Muscle layer of colon (tissue), 2 donors: ENCODE measurements around the gene COMP.

Experiments used
- H3K27ac ChIP-seq: one replicate; pipeline ENCODE4 v1.7.0; 2013; ENCODE audit warnings: low read depth, mild to moderate bottlenecking, low read length, moderate library complexity
- H3K27me3 ChIP-seq, 2 donors: one replicate each; pipeline ENCODE4 v1.7.0; 2013; ENCODE audit warnings: low read length in 2 of 2, mild to moderate bottlenecking in 2 of 2; ENCODE audit not compliant: insufficient read depth in 2 of 2, control insufficient read depth in 1 of 2
- H3K36me3 ChIP-seq: one replicate; pipeline ENCODE4 v1.7.0; 2013; ENCODE audit warnings: mild to moderate bottlenecking, low read length; ENCODE audit not compliant: insufficient read depth
- H3K4me1 ChIP-seq: one replicate; pipeline ENCODE4 v1.7.0; 2013; ENCODE audit warnings: mild to moderate bottlenecking, low read length; ENCODE audit not compliant: insufficient read depth
- H3K4me3 ChIP-seq, 2 donors: one replicate each; pipeline ENCODE4 v1.7.0; 2013; ENCODE audit warnings: low read length in 2 of 2, low read depth in 1 of 2, mild to moderate bottlenecking in 1 of 2, moderate library complexity in 1 of 2
- H3K9ac ChIP-seq: one replicate; pipeline ENCODE4 v1.7.0; 2013; ENCODE audit warnings: low read length
- H3K9me3 ChIP-seq: one replicate; pipeline ENCODE4 v1.7.0; 2013; ENCODE audit warnings: mild to moderate bottlenecking, low read length
- donor health status: abdominal sarcoma.
- donor health status: Adenocarcinoma of cecum.

The COMP gene

GRCh38 chr19:18800636-18801035 is 9.5 kb upstream of the COMP start:
- no peaks in the 10 kb centered on the region for H3K4me1 ChIP-seq
- peaks cover 8 to 12% of the 10 kb centered on the region in 2 donors for H3K27me3 ChIP-seq
- H3K27ac ChIP-seq, result no peak overlapping the region
- H3K9ac ChIP-seq, result no peak overlapping the region
- no peaks in the 10 kb centered on the region for H3K36me3 ChIP-seq
- H3K4me3 ChIP-seq, result no peak overlapping the region
- no peaks in the 10 kb centered on the region for H3K9me3 ChIP-seq

GRCh38 chr19:18800079-18800478 is 9.0 kb upstream of the COMP start:
- Histone ChIP-seq H3K9ac (no peak overlapping the region), H3K4me1 (no peaks in the 10 kb centered on the region), H3K9me3 (no peaks in the 10 kb centered on the region), H3K36me3 (no peaks in the 10 kb centered on the region), H3K4me3 (no peak overlapping the region), H3K27ac (no peak overlapping the region), H3K27me3 (peaks cover 8 to 17% of the 10 kb centered on the region in 2 donors)

DNA sequence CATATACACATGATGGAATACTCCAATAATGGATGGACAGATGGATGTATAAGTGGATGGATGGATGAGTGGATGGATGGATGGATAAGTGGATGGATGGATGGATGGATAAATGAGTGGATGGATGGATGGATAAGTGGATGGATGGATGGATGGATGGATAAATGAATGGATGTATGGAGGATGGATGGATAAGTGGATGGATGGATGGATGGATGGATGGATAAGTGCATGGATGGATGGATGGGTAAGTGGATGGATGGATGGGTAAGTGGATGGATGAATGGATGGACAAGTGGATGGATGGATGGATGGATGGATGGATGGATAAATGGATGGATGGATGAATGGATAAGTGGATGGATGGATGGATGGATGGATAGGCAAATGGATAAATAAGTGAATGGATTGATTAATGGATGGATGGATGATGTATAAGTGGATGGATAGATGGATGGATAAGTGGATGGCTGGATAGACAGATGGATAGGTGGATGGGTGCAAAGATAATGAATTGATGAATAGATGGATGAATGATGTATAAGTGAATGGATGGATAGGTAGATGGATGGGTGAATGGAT is 8.4 kb upstream of the COMP start:
- Histone ChIP-seq H3K36me3 (no peaks in the 10 kb centered on the region), H3K27me3 (peaks cover 8 to 23% of the 10 kb centered on the region in 2 donors), H3K9ac (no peak overlapping the region), H3K9me3 (no peaks in the 10 kb centered on the region), H3K4me1 (no peaks in the 10 kb centered on the region), H3K27ac (no peak overlapping the region), H3K4me3 (no peak overlapping the region)

- H3K36me3 ChIP-seq, result no peaks in the 10 kb centered on the region
- H3K27me3 ChIP-seq, result peaks cover 11 to 27% of the 10 kb centered on the region in 2 donors
- H3K27ac ChIP-seq, result no peak overlapping the region
- no peaks in the 10 kb centered on the region for H3K4me1 ChIP-seq
- no peak overlapping the region for H3K9ac ChIP-seq
- no peak overlapping the region for H3K4me3 ChIP-seq
- H3K9me3 ChIP-seq, result no peaks in the 10 kb centered on the region
Measured at GRCh38 chr19:18798384-18799352, 7.6 kb upstream of the COMP start.

- Histone ChIP-seq H3K27me3 (peaks cover 18 to 43% of the 10 kb centered on the region in 2 donors), H3K4me3 (no peak overlapping the region), H3K9ac (no peak overlapping the region), H3K9me3 (no peaks in the 10 kb centered on the region), H3K36me3 (no peaks in the 10 kb centered on the region), H3K27ac (no peak overlapping the region), H3K4me1 (no peaks in the 10 kb centered on the region)
Measured at GRCh38 chr19:18796239-18796638, 5.1 kb upstream of the COMP start.

GRCh38 chr19:18795540-18795939 is 4.4 kb upstream of the COMP start:
- H3K4me1 ChIP-seq, result peaks cover under 1% of the 10 kb centered on the region
- H3K27ac ChIP-seq, result no peak overlapping the region
- no peaks in the 10 kb centered on the region for H3K36me3 ChIP-seq
- no peaks in the 10 kb centered on the region for H3K9me3 ChIP-seq
- H3K4me3 ChIP-seq, result no peak overlapping the region
- peaks cover 24 to 50% of the 10 kb centered on the region in 2 donors for H3K27me3 ChIP-seq
- no peak overlapping the region for H3K9ac ChIP-seq

- H3K4me1 ChIP-seq, result peaks cover 5% of the 10 kb centered on the region
- H3K36me3 ChIP-seq, result no peaks in the 10 kb centered on the region
- H3K9me3 ChIP-seq, result no peaks in the 10 kb centered on the region
- no peak overlapping the region for H3K9ac ChIP-seq
- H3K27ac ChIP-seq, result no peak overlapping the region
- H3K4me3 ChIP-seq, result no peak overlapping the region
- peaks cover 28 to 58% of the 10 kb centered on the region in 2 donors for H3K27me3 ChIP-seq
Measured at GRCh38 chr19:18794692-18795091, 3.6 kb upstream of the COMP start.

DNA sequence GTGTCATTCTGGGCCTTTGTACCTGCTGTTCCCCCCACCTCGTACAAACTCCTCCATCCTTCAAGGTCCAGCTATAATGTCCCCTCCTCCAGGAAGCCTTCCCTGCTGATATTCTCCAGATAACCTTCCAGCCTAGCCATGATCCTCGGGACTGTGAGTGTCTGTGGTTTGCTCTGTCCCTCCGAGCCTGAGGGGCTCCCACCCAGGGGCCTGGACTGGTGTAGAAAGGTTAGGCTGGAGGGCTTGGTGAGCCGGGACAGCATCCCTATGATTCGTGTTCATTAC is 2.9 kb upstream of the COMP start:
- peaks cover 5% of the 10 kb centered on the region for H3K4me1 ChIP-seq
- H3K36me3 ChIP-seq, result no peaks in the 10 kb centered on the region
- H3K27ac ChIP-seq, result no peak overlapping the region
- no peak overlapping the region for H3K4me3 ChIP-seq
- no peak overlapping the region for H3K9ac ChIP-seq
- peaks cover 36 to 62% of the 10 kb centered on the region in 2 donors for H3K27me3 ChIP-seq
- H3K9me3 ChIP-seq, result no peaks in the 10 kb centered on the region

DNA sequence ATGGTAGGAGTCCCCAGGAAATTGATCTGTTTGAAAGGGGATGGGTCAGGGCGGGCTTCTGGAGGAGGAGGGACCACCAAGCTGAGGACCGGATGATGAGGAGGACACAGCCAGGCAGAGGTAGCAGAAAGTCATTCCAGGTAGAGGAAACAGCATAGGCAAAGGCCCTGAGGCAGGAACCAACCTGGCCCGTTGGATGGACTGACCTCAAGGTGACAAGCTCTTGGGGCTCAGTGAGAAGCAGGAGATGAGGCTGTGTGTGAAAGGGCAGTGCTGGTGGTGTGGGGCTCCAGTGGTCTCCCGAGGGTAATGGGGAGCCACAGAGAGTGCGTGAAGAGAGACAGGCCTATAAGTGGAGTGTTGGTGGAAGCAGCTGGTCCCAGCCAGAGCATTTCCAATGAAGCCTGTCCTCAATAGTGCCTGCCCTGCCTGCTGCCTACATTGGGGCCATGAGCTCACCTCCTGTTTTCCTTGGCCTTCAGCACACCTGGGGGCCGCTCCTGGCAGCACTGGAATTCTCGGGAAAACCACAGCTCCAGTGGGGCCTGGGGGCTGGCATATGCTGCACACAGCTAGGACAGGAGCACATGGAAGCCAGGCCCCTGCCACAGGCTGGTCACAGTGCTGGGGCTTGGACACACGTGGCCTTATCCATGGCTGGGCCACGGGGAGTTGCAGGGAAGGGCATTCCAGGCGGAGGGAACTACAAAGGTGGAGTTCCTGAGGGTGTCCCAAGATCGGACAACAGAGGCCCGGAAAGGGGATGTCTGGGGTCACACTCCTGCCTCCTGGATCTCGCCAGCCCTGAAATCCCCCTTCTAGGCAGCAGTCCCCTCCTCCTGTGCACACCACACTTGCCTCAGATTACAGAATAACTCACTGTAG is 2.3 kb upstream of the COMP start:
- H3K9ac ChIP-seq, result no peak overlapping the region
- H3K4me3 ChIP-seq, result no peak overlapping the region
- H3K27me3 ChIP-seq, result peaks cover 42 to 62% of the 10 kb centered on the region in 2 donors
- H3K27ac ChIP-seq, result no peak overlapping the region
- H3K36me3 ChIP-seq, result no peaks in the 10 kb centered on the region
- H3K4me1 ChIP-seq, result peaks cover 5% of the 10 kb centered on the region
- no peaks in the 10 kb centered on the region for H3K9me3 ChIP-seq

DNA sequence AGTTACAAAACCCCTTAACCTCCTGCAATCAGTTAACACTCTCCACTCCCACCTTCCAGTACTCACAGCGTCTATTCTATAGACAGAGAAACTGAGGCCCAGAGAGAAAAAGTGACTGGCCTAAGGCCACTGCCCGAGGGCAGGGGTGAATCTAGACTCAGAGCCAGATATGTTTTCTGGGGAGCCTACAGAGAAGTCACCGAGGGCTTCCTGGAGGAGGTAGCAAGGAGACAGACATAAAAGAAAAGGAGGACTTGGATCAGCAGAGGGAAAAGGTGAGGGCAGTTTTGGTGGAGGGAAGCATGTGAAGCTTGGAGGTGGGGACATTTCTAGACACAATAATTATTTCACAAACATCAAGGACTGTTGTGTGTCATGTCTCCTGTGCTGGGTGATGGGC is 1.6 kb upstream of the COMP start:
- Histone ChIP-seq H3K9ac (no peak overlapping the region), H3K27ac (no peak overlapping the region), H3K4me3 (no peak overlapping the region), H3K27me3 (peaks cover 42 to 68% of the 10 kb centered on the region in 2 donors), H3K9me3 (no peaks in the 10 kb centered on the region), H3K36me3 (no peaks in the 10 kb centered on the region), H3K4me1 (peaks cover 5% of the 10 kb centered on the region)

GRCh38 chr19:18791315-18791678 is 192 bp upstream of the COMP start:
- no peak overlapping the region for H3K4me3 ChIP-seq
- H3K27ac ChIP-seq, result no peak overlapping the region
- H3K36me3 ChIP-seq, result no peaks in the 10 kb centered on the region
- no peak overlapping the region for H3K9ac ChIP-seq
- H3K9me3 ChIP-seq, result no peaks in the 10 kb centered on the region
- H3K27me3 ChIP-seq, result peaks cover 48 to 79% of the 10 kb centered on the region in 2 donors
- peaks cover 5% of the 10 kb centered on the region for H3K4me1 ChIP-seq
